HG02852 (cell line): ENCODE results near the gene C14orf180.

ENCODE experiments used
- ATAC-seq: cut with Tn5 transposase; IDR thresholded peaks from one replicate; pipeline ENCODE4 v1.9.1; 2021; ENCODE audit warnings: mild to moderate bottlenecking, moderate library complexity; ENCODE audit not compliant: unreplicated experiment

Gene C14orf180

GRCh38 chr14:104579507-104579906 lies at the start of gene C14orf180:
C14orf180 (plus strand) TSS chr14:104579764; CDS start chr14:104586431, 6,667 bp downstream.
- ATAC-seq = no peak

- ATAC-seq = no peak
Observed at GRCh38 chr14:104530646-104531045, 48.9 kb upstream of the C14orf180 start.

GRCh38 chr14:104531421-104532190 lies 48.0 kb upstream of the C14orf180 start:
- no peak for ATAC-seq

GRCh38 chr14:104532191-104532555 lies 47.4 kb upstream of the C14orf180 start:
- no peak for ATAC-seq

GRCh38 chr14:104534036-104534435 lies 45.5 kb upstream of the C14orf180 start:
- no peak for ATAC-seq

GRCh38 chr14:104536942-104537612 lies 42.5 kb upstream of the C14orf180 start:
- no peak for ATAC-seq

GRCh38 chr14:104537613-104537988 lies 42.0 kb upstream of the C14orf180 start:
- ATAC-seq = no peak

GRCh38 chr14:104541905-104542465 lies 37.6 kb upstream of the C14orf180 start:
- no peak for ATAC-seq

- no peak for ATAC-seq
Observed at GRCh38 chr14:104542871-104543830, 36.4 kb upstream of the C14orf180 start.

- ATAC-seq = no peak
Observed at GRCh38 chr14:104544362-104544961, 35.1 kb upstream of the C14orf180 start.

GRCh38 chr14:104545151-104545941 lies 34.2 kb upstream of the C14orf180 start:
- ATAC-seq = no peak

- ATAC-seq = no peak
Observed at GRCh38 chr14:104545942-104546501, 33.5 kb upstream of the C14orf180 start.

GRCh38 chr14:104546591-104547309 lies 32.8 kb upstream of the C14orf180 start:
- ATAC-seq = no peak

GRCh38 chr14:104547310-104547997 lies 32.1 kb upstream of the C14orf180 start:
- no peak for ATAC-seq

- no peak for ATAC-seq
Observed at GRCh38 chr14:104547998-104548700, 31.4 kb upstream of the C14orf180 start.

GRCh38 chr14:104548802-104549535 lies 30.6 kb upstream of the C14orf180 start:
- ATAC-seq = no peak
